Activated CD8-positive, alpha-beta T cell treated with anti-CD3 and anti-CD28 coated beads for 36 hours (primary cell): ENCODE results near the gene RAB6A. TPM values are rescaled to one million over a fixed set of nuclear protein-coding genes. Genes with fewer than 3 reads are reported as not detected.
A peak's percentile ranks its signal among the peaks of the same experiment; 100 is the strongest.

ENCODE experiments used
- ATAC-seq: fragments of 200-7000 bp; cut with Tn5 transposase; one replicate; pipeline ENCODE4 v1.10.0; 2021; ENCODE audit warnings: mild to moderate bottlenecking, moderate library complexity
- CTCF ChIA-PET: fragments of 350-600 bp; sonication (Branson Sonifier 250); formaldehyde crosslinking; loops from one replicate; lab custom pipeline; 2021; ENCODE audit warnings: antibody characterized with exemption; lab: Charles Lee
- POLR2A ChIA-PET: fragments of 350-600 bp; sonication (Branson Sonifier 250); formaldehyde crosslinking; loops from one replicate; lab custom pipeline; 2021; ENCODE audit warnings: antibody characterized with exemption; lab: Charles Lee
- DNase-seq: peaks from one replicate; pipeline ENCODE4 v3.0.0-alpha.2; 2020
- H3K27ac Mint-ChIP-seq: one replicate; pipeline ENCODE4 v1.8.0; 2021; ENCODE audit warnings: mild to moderate bottlenecking, mixed read lengths
- H3K27me3 Mint-ChIP-seq: one replicate; pipeline ENCODE4 v1.8.0; 2021; ENCODE audit warnings: mixed read lengths
- H3K36me3 Mint-ChIP-seq: one replicate; pipeline ENCODE4 v1.8.0; 2021; ENCODE audit warnings: low read depth, mixed read lengths
- H3K4me1 Mint-ChIP-seq: one replicate; pipeline ENCODE4 v1.8.0; 2021; ENCODE audit warnings: low read depth, mixed read lengths
- H3K4me3 Mint-ChIP-seq: one replicate; pipeline ENCODE4 v1.8.0; 2021; ENCODE audit warnings: mild to moderate bottlenecking, moderate library complexity, mixed read lengths
- H3K9me3 Mint-ChIP-seq: one replicate; pipeline ENCODE4 v1.8.0; 2021; ENCODE audit warnings: mixed read lengths
- CTCF ChIP-seq: fragments of 200-600 bp; IDR thresholded peaks from one replicate; pipeline ENCODE4 v1.8.0; 2022; ENCODE audit warnings: antibody characterized with exemption, mild to moderate bottlenecking
- intact Hi-C: fragments of 100-400 bp; cut with micrococcal nuclease; formaldehyde crosslinking; loops from one replicate; pipeline ENCODE4 v1.10.0; 2022
- total RNA-seq, 2 experiments: library from RNA; stranded (reverse); gene quantifications; one replicate each; pipeline ENCODE4 v1.2.3, GENCODE V29; 2021

RAB6A gene
- total RNA-seq, 2 experiments from 2014 or later, result 75.3 to 77.6 TPM

- TF ChIP-seq CTCF, result no peak
- Mint-ChIP-seq H3K36me3 (no peaks in the 10 kb centered on the region), H3K9me3 (no peaks in the 10 kb centered on the region), H3K4me1 (peaks cover 12% of the 10 kb centered on the region), H3K4me3 (peak within 1 kb of the TSS; percentile 80), H3K27me3 (no peaks in the 10 kb centered on the region), H3K27ac (no peak within 1 kb of the TSS)
- intact Hi-C loops, result no loop called here
- ATAC-seq, result no peak
- no peak for DNase-seq
- ChIA-PET CTCF (interaction anchor here (1.1 to 6.3 kb wide), 5 partner anchors 8 to 217 kb away, joined by 3 to 56 read pairs (median 5); no protein-coding TSS in a partner anchor), POLR2A (interaction anchor here (1.3 kb wide), 1 partner anchor 14 kb away, joined by 3 read pairs; no protein-coding TSS in a partner anchor)
Observed at GRCh38 chr11:73645972-73646631, 114.8 kb downstream of the RAB6A start, which contains the start of gene PLEKHB1. TSS of gene PLEKHB1 (plus strand) at chr11:73646581. CDS start at chr11:73646609, 28 bp downstream.

GRCh38 chr11:73645121-73645969 is 115.5 kb downstream of the RAB6A start:
- ChIA-PET CTCF (interaction anchor here (1.1 to 6.3 kb wide), 3 partner anchors 8 to 20 kb away, joined by 3 to 56 read pairs (median 44); no protein-coding TSS in a partner anchor), POLR2A (interaction anchor here (1.3 kb wide), 1 partner anchor 15 kb away, joined by 3 read pairs; no protein-coding TSS in a partner anchor)
- no peaks in the 10 kb centered on the region for H3K9me3 Mint-ChIP-seq
- no peak overlapping the region for H3K4me3 Mint-ChIP-seq
- ATAC-seq, result no peak
- H3K27ac Mint-ChIP-seq, result no peak overlapping the region
- intact Hi-C loops, result no loop called here
- H3K4me1 Mint-ChIP-seq, result peaks cover 17% of the 10 kb centered on the region
- no peak for TF ChIP-seq CTCF
- no peak for DNase-seq
- H3K27me3 Mint-ChIP-seq, result no peaks in the 10 kb centered on the region
- no peaks in the 10 kb centered on the region for H3K36me3 Mint-ChIP-seq

- H3K27ac Mint-ChIP-seq, result no peak overlapping the region
- peaks cover 7% of the 10 kb centered on the region for H3K4me1 Mint-ChIP-seq
- H3K9me3 Mint-ChIP-seq, result no peaks in the 10 kb centered on the region
- no peak for ATAC-seq
- no peaks in the 10 kb centered on the region for H3K27me3 Mint-ChIP-seq
- ChIA-PET POLR2A (interaction anchor here (0.6 kb wide), 1 partner anchor 50 kb away, joined by 3 read pairs; no protein-coding TSS in a partner anchor), CTCF (interaction anchor here (3.9 kb wide), 1 partner anchor 16 kb away, joined by 31 read pairs; no protein-coding TSS in a partner anchor)
- TF ChIP-seq CTCF, result no peak
- intact Hi-C loops, result no loop called here
- H3K4me3 Mint-ChIP-seq, result no peak overlapping the region
- no peak for DNase-seq
- H3K36me3 Mint-ChIP-seq, result no peaks in the 10 kb centered on the region
Observed at GRCh38 chr11:73641668-73642067, 119.2 kb downstream of the RAB6A start.

- DNase-seq (no peak), ATAC-seq (no peak)
- ChIA-PET POLR2A (interaction anchor here (0.6 to 0.8 kb wide), 2 partner anchors 49 to 277 kb away, joined by 3 read pairs; no protein-coding TSS in a partner anchor), CTCF (interaction anchor here (1.5 to 3.9 kb wide), 3 partner anchors 15 to 211 kb away, joined by 3 to 31 read pairs (median 9); no protein-coding TSS in a partner anchor)
- no peak for TF ChIP-seq CTCF
- Mint-ChIP-seq H3K4me1 (peaks cover 6% of the 10 kb centered on the region), H3K4me3 (no peak overlapping the region), H3K9me3 (no peaks in the 10 kb centered on the region), H3K27ac (no peak overlapping the region), H3K27me3 (no peaks in the 10 kb centered on the region), H3K36me3 (no peaks in the 10 kb centered on the region)
- intact Hi-C loops, result no loop called here
Observed at GRCh38 chr11:73640592-73640991, 120.3 kb downstream of the RAB6A start.
